SK-N-SH (cell line): Measurements from ENCODE around the gene HEXD.

Source experiments
- CTCF ChIP-seq: fragments of 200-600 bp; sonication (generic); IDR thresholded peaks from 2 replicates; pipeline ENCODE4 v1.6.1; 2017; ENCODE audit warnings: antibody characterized with exemption, mild to moderate bottlenecking, moderate library complexity
- FOSL2 ChIP-seq: IDR thresholded peaks from 2 replicates; pipeline ENCODE4 v1.4.0; 2012; ENCODE audit warnings: low read depth, mild to moderate bottlenecking, moderate library complexity, borderline replicate concordance
- FOXM1 ChIP-seq: IDR thresholded peaks from 2 replicates; pipeline ENCODE4 v1.4.0; 2012; ENCODE audit warnings: low read depth, mild to moderate bottlenecking
- MAX ChIP-seq: IDR thresholded peaks from 2 replicates; pipeline ENCODE4 v1.4.0; 2012; ENCODE audit warnings: low read depth
- POLR2AphosphoS5 ChIP-seq: IDR thresholded peaks from 2 replicates; pipeline ENCODE4 v1.6.1; 2012; ENCODE audit warnings: low read depth, low read length
- RFX5 ChIP-seq: IDR thresholded peaks from 2 replicates; pipeline ENCODE4 v1.6.1; 2012; ENCODE audit warnings: mild to moderate bottlenecking, improper control_type of control experiment, low read length
- SMC3 ChIP-seq: IDR thresholded peaks from 2 replicates; pipeline ENCODE4 v1.6.1; 2012; ENCODE audit warnings: low read depth, low read length, improper control_type of control experiment
- TEAD4 ChIP-seq: IDR thresholded peaks from 2 replicates; pipeline ENCODE4 v1.4.0; 2012; ENCODE audit warnings: mild to moderate bottlenecking, borderline replicate concordance; ENCODE audit not compliant: insufficient read depth
- USF2 ChIP-seq: fragments of 150-350 bp; IDR thresholded peaks from 2 replicates; pipeline ENCODE4 v1.6.1; 2017; ENCODE audit warnings: antibody characterized with exemption, low read length, low read depth, borderline replicate concordance
- YY1 ChIP-seq: IDR thresholded peaks from 2 replicates; pipeline ENCODE4 v1.4.0; 2012; ENCODE audit warnings: low read depth, mild to moderate bottlenecking
- TF ChIP-seq, protein P1 (sequence below): IDR thresholded peaks from 2 replicates; pipeline ENCODE4; 2012

DNA sequence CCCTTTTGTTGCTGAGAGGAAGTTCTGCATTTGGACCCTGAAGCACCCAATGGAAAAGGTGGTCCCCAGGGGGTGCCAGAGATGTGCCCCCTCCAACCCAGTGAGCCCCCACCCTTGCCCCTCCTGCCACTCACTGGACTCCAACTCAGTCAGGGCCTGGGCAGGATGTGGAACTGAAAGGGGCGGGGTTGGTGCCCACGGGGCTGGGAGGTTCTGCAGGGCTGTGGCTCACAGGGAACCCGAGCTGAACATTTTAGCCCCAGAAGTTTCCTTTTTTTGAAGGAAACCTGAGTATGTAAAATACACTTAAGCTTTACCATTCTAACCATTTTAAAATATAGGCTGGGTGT lies 16.0 kb downstream of the HEXD start:
- TF ChIP-seq CTCF (no peak), FOSL2 (no peak), YY1 (no peak), TEAD4 (no peak), SMC3 (no peak), POLR2AphosphoS5 (no peak), MAX (no peak), FOXM1 (no peak), RFX5 (no peak), USF2 (no peak)
- TF ChIP-seq, protein P1, sequence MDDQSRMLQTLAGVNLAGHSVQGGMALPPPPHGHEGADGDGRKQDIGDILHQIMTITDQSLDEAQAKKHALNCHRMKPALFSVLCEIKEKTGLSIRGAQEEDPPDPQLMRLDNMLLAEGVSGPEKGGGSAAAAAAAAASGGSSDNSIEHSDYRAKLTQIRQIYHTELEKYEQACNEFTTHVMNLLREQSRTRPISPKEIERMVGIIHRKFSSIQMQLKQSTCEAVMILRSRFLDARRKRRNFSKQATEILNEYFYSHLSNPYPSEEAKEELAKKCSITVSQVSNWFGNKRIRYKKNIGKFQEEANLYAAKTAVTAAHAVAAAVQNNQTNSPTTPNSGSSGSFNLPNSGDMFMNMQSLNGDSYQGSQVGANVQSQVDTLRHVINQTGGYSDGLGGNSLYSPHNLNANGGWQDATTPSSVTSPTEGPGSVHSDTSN = no peak
